ENCODE data around the gene SLC6A6.

SLC6A6 gene

GRCh38 chr3:14474363-14475081 is 72.1 kb downstream of the SLC6A6 start:
- no CpG with 5 or more reads among the region's 13 CpGs for WGBS (ENCODE audit: extremely low coverage, insufficient coverage, insufficient read length)
- no peak overlapping the region for H2AFZ ChIP-seq (ENCODE audit: insufficient read depth, low read length, poor library complexity)
- H2BK120ac ChIP-seq (ENCODE audit: insufficient read depth, low read length, poor library complexity) = no peak overlapping the region
- H2BK5ac ChIP-seq (ENCODE audit: low read depth, low read length, poor library complexity) = no peak overlapping the region
- no peak overlapping the region for H3K23ac ChIP-seq (ENCODE audit: low read length)
- no peak overlapping the region for H4K91ac ChIP-seq (ENCODE audit: low read depth, low read length)
- peaks cover 16 to 19% of the 10 kb centered on the region in 2 experiments for H3K4me1 ChIP-seq (ENCODE audit: control insufficient read depth in 1 of 2, insufficient read depth in 2 of 2, low read length in 2 of 2)
- peaks cover 6% of the 10 kb centered on the region for H3K9me3 ChIP-seq (ENCODE audit: insufficient read depth, low read depth, low read length)
- peak overlapping the region; percentile 33 for H3K14ac ChIP-seq (ENCODE audit: low read length)
- no peak overlapping the region for H3K18ac ChIP-seq (ENCODE audit: low read length)
- no peak overlapping the region for H3K4me2 ChIP-seq (ENCODE audit: low read length)
- H3K27me3 ChIP-seq (ENCODE audit: insufficient read depth, low read length) = no peaks in the 10 kb centered on the region
- H3K4ac ChIP-seq (ENCODE audit: low read depth, low read length) = no peak overlapping the region
- peak overlapping the region; percentile 42 for H2AK5ac ChIP-seq (ENCODE audit: low read length)
- peaks cover 8% of the 10 kb centered on the region for H3K79me1 ChIP-seq (ENCODE audit: low read length)
- no peak overlapping the region for H4K12ac ChIP-seq (ENCODE audit: low read depth, low read length)
- H4K8ac ChIP-seq (ENCODE audit: low read depth, low read length) = no peak overlapping the region
- no peak overlapping the region for H3K9ac ChIP-seq (ENCODE audit: low read length)
- peaks cover 56 to 65% of the 10 kb centered on the region in 2 experiments for H3K36me3 ChIP-seq (ENCODE audit: control insufficient read depth in 1 of 2, insufficient read depth in 2 of 2, low read length in 2 of 2)
- no peak overlapping the region for H3K27ac ChIP-seq (ENCODE audit: low read depth, low read length)
- no peak for DNase-seq
- no peaks in the 10 kb centered on the region for H3K79me2 ChIP-seq (ENCODE audit: control insufficient read depth, insufficient read depth, low read length, poor library complexity)
- H3K4me3 ChIP-seq (ENCODE audit: low read depth, low read length) = no peak overlapping the region
- H2BK12ac ChIP-seq (ENCODE audit: low read length) = peak overlapping the region; percentile 41

DNA sequence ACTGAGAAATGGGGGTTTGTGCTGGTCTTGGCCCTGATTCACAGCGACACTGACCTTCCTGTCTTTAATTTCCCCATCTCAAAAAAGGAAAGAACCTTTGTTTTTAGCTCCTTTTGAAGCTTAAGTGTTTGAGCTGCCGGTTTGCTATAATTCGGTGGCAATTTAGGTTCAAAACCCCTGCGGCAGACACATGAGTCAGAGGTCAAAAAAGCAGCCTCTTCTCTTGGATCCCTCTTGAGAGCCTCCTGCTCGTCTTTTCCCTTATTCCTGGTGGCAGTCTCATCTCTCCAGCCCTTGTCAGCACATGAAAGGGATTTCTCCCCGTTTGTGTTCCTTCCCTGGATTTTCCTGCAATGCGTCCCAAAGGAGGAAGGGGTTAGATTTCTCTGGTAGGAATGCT is 73.2 kb downstream of the SLC6A6 start:
- no peak overlapping the region for H2AFZ ChIP-seq (ENCODE audit: insufficient read depth, low read length, poor library complexity)
- no peak overlapping the region for H3K4me3 ChIP-seq (ENCODE audit: low read depth, low read length)
- peaks cover 19 to 24% of the 10 kb centered on the region in 2 experiments for H3K4me1 ChIP-seq (ENCODE audit: control insufficient read depth in 1 of 2, insufficient read depth in 2 of 2, low read length in 2 of 2)
- H3K27ac ChIP-seq (ENCODE audit: low read depth, low read length) = no peak overlapping the region
- H3K4ac ChIP-seq (ENCODE audit: low read depth, low read length) = no peak overlapping the region
- no peak overlapping the region for H3K18ac ChIP-seq (ENCODE audit: low read length)
- H4K8ac ChIP-seq (ENCODE audit: low read depth, low read length) = no peak overlapping the region
- H3K9ac ChIP-seq (ENCODE audit: low read length) = no peak overlapping the region
- H4K91ac ChIP-seq (ENCODE audit: low read depth, low read length) = no peak overlapping the region
- H3K27me3 ChIP-seq (ENCODE audit: insufficient read depth, low read length) = no peaks in the 10 kb centered on the region
- no peak overlapping the region for H2BK120ac ChIP-seq (ENCODE audit: insufficient read depth, low read length, poor library complexity)
- no peak overlapping the region for H2BK5ac ChIP-seq (ENCODE audit: low read depth, low read length, poor library complexity)
- WGBS (ENCODE audit: extremely low coverage, insufficient coverage, insufficient read length) = no CpG with 5 or more reads among the region's 7 CpGs
- no peak overlapping the region for H3K4me2 ChIP-seq (ENCODE audit: low read length)
- no peak overlapping the region for H2BK12ac ChIP-seq (ENCODE audit: low read length)
- peaks cover 59 to 64% of the 10 kb centered on the region in 2 experiments for H3K36me3 ChIP-seq (ENCODE audit: control insufficient read depth in 1 of 2, insufficient read depth in 2 of 2, low read length in 2 of 2)
- peak in 1 of 2 donors; percentile 21 for DNase-seq
- H3K79me1 ChIP-seq (ENCODE audit: low read length) = peaks cover 8% of the 10 kb centered on the region
- no peak overlapping the region for H3K14ac ChIP-seq (ENCODE audit: low read length)
- no peak overlapping the region for H2AK5ac ChIP-seq (ENCODE audit: low read length)
- no peak overlapping the region for H3K23ac ChIP-seq (ENCODE audit: low read length)
- H4K12ac ChIP-seq (ENCODE audit: low read depth, low read length) = no peak overlapping the region
- H3K79me2 ChIP-seq (ENCODE audit: control insufficient read depth, insufficient read depth, low read length, poor library complexity) = no peaks in the 10 kb centered on the region
- H3K9me3 ChIP-seq (ENCODE audit: insufficient read depth, low read depth, low read length) = peaks cover 6% of the 10 kb centered on the region

DNA sequence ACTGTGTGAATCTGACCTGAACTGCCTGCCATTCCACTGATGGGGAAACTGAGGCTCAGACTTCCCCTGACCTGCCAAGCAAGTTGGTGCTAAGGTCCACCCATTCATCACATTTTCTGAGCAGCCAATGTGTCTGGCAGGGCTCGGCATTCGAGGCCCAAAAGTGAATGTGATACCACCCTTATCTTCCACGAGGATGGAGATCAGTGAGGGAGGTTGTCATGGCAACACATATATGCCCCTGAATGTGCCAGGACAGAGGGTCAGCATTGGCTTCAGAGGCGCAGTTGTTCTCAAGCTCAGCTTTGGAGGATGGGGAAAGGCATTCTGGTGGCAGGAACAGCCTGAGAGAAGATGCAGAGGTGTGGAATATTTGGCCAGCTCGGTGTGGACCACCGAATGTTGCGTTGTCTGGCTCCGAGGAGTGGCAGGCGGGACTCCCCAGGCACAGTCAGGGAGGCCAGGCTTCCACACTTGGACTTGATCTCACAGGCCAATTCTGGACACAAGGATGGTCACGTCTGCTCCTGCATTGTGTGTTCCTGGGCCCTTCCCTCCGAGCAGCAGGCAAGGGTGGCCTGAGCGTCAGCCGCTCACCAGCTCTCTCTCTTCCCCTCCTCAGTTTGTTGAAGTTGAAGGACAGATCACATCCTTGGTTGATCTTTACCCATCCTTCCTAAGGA is 74.3 kb downstream of the SLC6A6 start:
- Histone ChIP-seq H3K14ac (ENCODE audit: low read length) (no peak overlapping the region), H3K36me3 (ENCODE audit: control insufficient read depth in 1 of 2, insufficient read depth in 2 of 2, low read length in 2 of 2) (peaks cover 66 to 70% of the 10 kb centered on the region in 2 experiments), H3K27ac (ENCODE audit: low read depth, low read length) (no peak overlapping the region), H4K12ac (ENCODE audit: low read depth, low read length) (no peak overlapping the region), H2BK120ac (ENCODE audit: insufficient read depth, low read length, poor library complexity) (no peak overlapping the region), H3K4ac (ENCODE audit: low read depth, low read length) (no peak overlapping the region), H3K79me1 (ENCODE audit: low read length) (peaks cover 8% of the 10 kb centered on the region), H2AK5ac (ENCODE audit: low read length) (no peak overlapping the region), H2BK12ac (ENCODE audit: low read length) (no peak overlapping the region), H3K4me3 (ENCODE audit: low read depth, low read length) (no peak overlapping the region), H3K23ac (ENCODE audit: low read length) (no peak overlapping the region), H3K79me2 (ENCODE audit: control insufficient read depth, insufficient read depth, low read length, poor library complexity) (no peaks in the 10 kb centered on the region), H4K8ac (ENCODE audit: low read depth, low read length) (no peak overlapping the region), H2BK5ac (ENCODE audit: low read depth, low read length, poor library complexity) (no peak overlapping the region), H4K91ac (ENCODE audit: low read depth, low read length) (no peak overlapping the region), H3K18ac (ENCODE audit: low read length) (peak overlapping the region; percentile 21), H2AFZ (ENCODE audit: insufficient read depth, low read length, poor library complexity) (no peak overlapping the region), H3K27me3 (ENCODE audit: insufficient read depth, low read length) (no peaks in the 10 kb centered on the region), H3K9ac (ENCODE audit: low read length) (no peak overlapping the region), H3K9me3 (ENCODE audit: insufficient read depth, low read depth, low read length) (peaks cover 8% of the 10 kb centered on the region), H3K4me1 (ENCODE audit: control insufficient read depth in 1 of 2, insufficient read depth in 2 of 2, low read length in 2 of 2) (peaks cover 19 to 22% of the 10 kb centered on the region in 2 experiments), H3K4me2 (ENCODE audit: low read length) (no peak overlapping the region)
- DNase-seq = no peak
- no CpG with 5 or more reads among the region's 13 CpGs for WGBS (ENCODE audit: extremely low coverage, insufficient coverage, insufficient read length)

DNA sequence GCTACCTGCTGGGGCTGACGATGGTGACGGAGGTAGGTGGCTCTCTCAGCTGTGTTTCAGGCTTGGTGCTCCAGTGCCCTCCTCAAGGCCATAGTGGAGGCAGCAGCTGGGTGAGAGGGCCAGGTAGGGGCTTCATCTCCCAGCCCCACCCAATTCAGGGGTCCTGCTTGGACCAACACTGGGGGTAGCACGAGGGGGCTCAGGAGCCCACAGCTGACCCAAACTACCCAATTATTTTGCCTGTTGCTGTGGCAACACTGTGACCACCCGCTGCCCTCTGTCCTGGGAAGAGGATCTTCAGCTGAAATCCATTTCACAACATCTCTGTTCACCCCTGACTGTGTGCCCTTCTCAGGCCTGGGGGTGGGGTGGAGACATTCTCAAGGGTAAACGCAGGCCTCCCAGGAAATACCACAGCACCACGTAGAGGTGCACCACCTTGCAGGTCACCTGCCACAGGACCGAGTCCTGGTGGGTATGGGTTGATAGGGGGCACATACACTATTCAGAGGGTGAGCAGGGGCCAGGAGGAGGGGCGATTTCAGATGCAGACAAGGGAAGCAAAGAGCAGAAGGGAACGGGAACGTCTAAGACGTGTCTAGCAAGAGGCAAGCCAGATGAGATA is 75.0 kb downstream of the SLC6A6 start:
- Histone ChIP-seq H3K23ac (ENCODE audit: low read length) (no peak overlapping the region), H3K4ac (ENCODE audit: low read depth, low read length) (no peak overlapping the region), H3K79me1 (ENCODE audit: low read length) (peaks cover 5% of the 10 kb centered on the region), H2AK5ac (ENCODE audit: low read length) (no peak overlapping the region), H3K9ac (ENCODE audit: low read length) (no peak overlapping the region), H2BK120ac (ENCODE audit: insufficient read depth, low read length, poor library complexity) (no peak overlapping the region), H3K4me3 (ENCODE audit: low read depth, low read length) (no peak overlapping the region), H4K91ac (ENCODE audit: low read depth, low read length) (no peak overlapping the region), H3K27me3 (ENCODE audit: insufficient read depth, low read length) (no peaks in the 10 kb centered on the region), H3K14ac (ENCODE audit: low read length) (no peak overlapping the region), H2AFZ (ENCODE audit: insufficient read depth, low read length, poor library complexity) (no peak overlapping the region), H2BK5ac (ENCODE audit: low read depth, low read length, poor library complexity) (no peak overlapping the region), H3K4me1 (ENCODE audit: control insufficient read depth in 1 of 2, insufficient read depth in 2 of 2, low read length in 2 of 2) (peaks cover 16% of the 10 kb centered on the region in 2 experiments), H4K12ac (ENCODE audit: low read depth, low read length) (no peak overlapping the region), H3K79me2 (ENCODE audit: control insufficient read depth, insufficient read depth, low read length, poor library complexity) (no peaks in the 10 kb centered on the region), H3K9me3 (ENCODE audit: insufficient read depth, low read depth, low read length) (peaks cover 9% of the 10 kb centered on the region), H3K4me2 (ENCODE audit: low read length) (no peak overlapping the region), H3K36me3 (ENCODE audit: control insufficient read depth in 1 of 2, insufficient read depth in 2 of 2, low read length in 2 of 2) (peaks cover 64 to 69% of the 10 kb centered on the region in 2 experiments), H4K8ac (ENCODE audit: low read depth, low read length) (no peak overlapping the region), H3K27ac (ENCODE audit: low read depth, low read length) (no peak overlapping the region), H3K18ac (ENCODE audit: low read length) (no peak overlapping the region), H2BK12ac (ENCODE audit: low read length) (no peak overlapping the region)
- no CpG with 5 or more reads among the region's 11 CpGs for WGBS (ENCODE audit: extremely low coverage, insufficient coverage, insufficient read length)
- DNase-seq = peak in 1 of 2 donors; percentile 5
